SK-N-MC (cell line): ENCODE measurements around the gene SOD1.

ENCODE experiments used
- EZH2 ChIP-seq: fragments of 200-600 bp; sonication (generic); IDR thresholded peaks from one replicate; pipeline ENCODE4 v1.6.1; 2017; ENCODE audit warnings: antibody characterized with exemption
- FOXP2 ChIP-seq: optimal IDR thresholded peaks from 2 replicates; pipeline ENCODE3; 2011; ENCODE audit warnings: mild to moderate bottlenecking, moderate library complexity; ENCODE audit not compliant: insufficient read depth; ENCODE audit errors: extremely low read length, control extremely low read depth
- POLR2AphosphoS5 ChIP-seq: IDR thresholded peaks from 2 replicates; pipeline ENCODE4 v1.6.1; 2012; ENCODE audit warnings: mild to moderate bottlenecking, low read depth, low read length, borderline replicate concordance

DNA sequence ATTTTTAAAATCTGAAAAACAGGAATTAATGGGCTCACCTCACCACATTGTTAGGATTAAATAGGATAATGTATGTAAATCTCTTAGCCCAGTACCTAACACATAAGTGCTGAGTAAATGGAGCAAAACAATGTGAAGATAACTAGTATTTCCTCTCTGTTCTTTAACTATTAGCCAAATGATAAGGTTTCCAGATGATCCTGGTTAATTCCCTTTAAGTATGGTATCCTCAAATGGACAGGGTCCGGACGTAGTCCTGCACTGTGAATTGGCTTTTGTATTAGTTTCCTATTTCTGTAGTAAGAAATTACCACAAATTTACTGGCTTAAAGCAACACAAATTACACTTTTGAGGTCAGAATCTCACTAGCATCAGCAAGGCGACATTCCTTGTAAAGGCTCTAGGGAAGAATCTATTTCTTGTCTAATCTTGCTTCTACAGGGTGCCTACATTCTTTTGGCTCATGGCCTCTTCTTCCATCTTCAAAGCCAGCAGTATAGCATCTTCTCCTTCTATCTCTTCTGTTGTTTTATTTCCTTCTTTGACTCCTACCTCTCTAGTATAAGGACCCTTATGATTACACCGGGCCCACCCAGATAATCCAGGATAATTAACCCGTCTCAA lies 55.4 kb downstream of the SOD1 start:
- no peak for TF ChIP-seq POLR2AphosphoS5
- TF ChIP-seq EZH2: no peak
- no peak for TF ChIP-seq FOXP2
